GM23248 (cell line): Measurements from ENCODE around the gene LRR1.

Experiments
- EZH2 ChIP-seq: fragments of 200-600 bp; sonication (generic); IDR thresholded peaks from 2 replicates; pipeline ENCODE4 v1.6.1; 2018; ENCODE audit warnings: antibody characterized with exemption, mild to moderate bottlenecking; ENCODE audit not compliant: insufficient read depth, poor library complexity, severe bottlenecking
- EZH2phosphoT487 ChIP-seq: fragments of 200-600 bp; sonication (generic); IDR thresholded peaks from 2 replicates; pipeline ENCODE4 v1.6.1; 2018; ENCODE audit warnings: antibody characterized with exemption, moderate library complexity, mild to moderate bottlenecking, low read depth; ENCODE audit not compliant: insufficient read depth

DNA sequence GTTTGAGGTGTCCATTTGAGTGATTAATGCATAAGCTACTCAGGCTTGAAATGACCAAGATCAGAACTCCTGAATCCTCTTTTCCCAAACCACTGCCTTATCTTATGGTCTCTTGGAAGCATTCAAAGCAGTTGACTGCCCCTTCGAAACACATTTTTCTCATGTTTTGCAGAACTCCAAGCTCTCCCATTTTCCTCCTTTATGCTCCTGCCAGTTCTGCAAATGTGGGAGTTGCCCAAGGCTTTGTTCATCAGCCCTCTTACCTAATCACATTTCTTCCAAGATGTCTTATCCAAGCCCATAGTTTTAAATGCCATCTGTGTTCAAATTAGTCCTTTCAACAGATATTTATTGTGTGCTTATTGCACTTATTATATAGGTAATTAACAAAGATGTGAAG is 38.1 kb downstream of the LRR1 start:
- TF ChIP-seq EZH2phosphoT487 (no peak), EZH2 (no peak)
